ENCODE results near the gene WNK1.

- TF ChIP-seq, protein P1, sequence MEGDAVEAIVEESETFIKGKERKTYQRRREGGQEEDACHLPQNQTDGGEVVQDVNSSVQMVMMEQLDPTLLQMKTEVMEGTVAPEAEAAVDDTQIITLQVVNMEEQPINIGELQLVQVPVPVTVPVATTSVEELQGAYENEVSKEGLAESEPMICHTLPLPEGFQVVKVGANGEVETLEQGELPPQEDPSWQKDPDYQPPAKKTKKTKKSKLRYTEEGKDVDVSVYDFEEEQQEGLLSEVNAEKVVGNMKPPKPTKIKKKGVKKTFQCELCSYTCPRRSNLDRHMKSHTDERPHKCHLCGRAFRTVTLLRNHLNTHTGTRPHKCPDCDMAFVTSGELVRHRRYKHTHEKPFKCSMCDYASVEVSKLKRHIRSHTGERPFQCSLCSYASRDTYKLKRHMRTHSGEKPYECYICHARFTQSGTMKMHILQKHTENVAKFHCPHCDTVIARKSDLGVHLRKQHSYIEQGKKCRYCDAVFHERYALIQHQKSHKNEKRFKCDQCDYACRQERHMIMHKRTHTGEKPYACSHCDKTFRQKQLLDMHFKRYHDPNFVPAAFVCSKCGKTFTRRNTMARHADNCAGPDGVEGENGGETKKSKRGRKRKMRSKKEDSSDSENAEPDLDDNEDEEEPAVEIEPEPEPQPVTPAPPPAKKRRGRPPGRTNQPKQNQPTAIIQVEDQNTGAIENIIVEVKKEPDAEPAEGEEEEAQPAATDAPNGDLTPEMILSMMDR (IDR thresholded peaks at IDR 0.05; ENCODE audit: low read depth, low read length): no peak
- no peak for TF ChIP-seq EZH2phosphoT487 (IDR thresholded peaks at IDR 0.05; ENCODE audit: low read depth)
Observed at GRCh38 chr12:788288-788687, 35.9 kb downstream of the WNK1 start.
